Pancreas (tissue), 10 donors: ENCODE measurements around the gene DRG1. TPM values are rescaled to one million over a fixed set of nuclear protein-coding genes. Genes with fewer than 3 reads are reported as not detected.

Experiments
- ATAC-seq, 4 donors: fragments of 200-7000 bp; cut with Tn5 transposase; one replicate each; pipeline versions ENCODE4 v1.8.0 to v1.9.1; 2020; ENCODE audit warnings: mild to moderate bottlenecking in 4 of 4, moderate library complexity in 4 of 4
- DNase-seq, 6 donors: peaks; one replicate each; pipeline ENCODE4 v3.0.0-alpha.2; 2020
- FAIRE-seq: peaks from 2 replicates; lab custom pipeline; 2012; peaks lifted over from hg19 to GRCh38; lab: Jason Lieb, UNC
- H3K27ac ChIP-seq, 4 donors: fragments of 200-600 bp; sonication (generic); 1 replicate in 3 of 4; 2 replicates in 1 of 4; pipeline versions ENCODE4 v1.5.0 to v1.8.0; 2020
- H3K27me3 ChIP-seq, 4 donors: fragments of 200-600 bp; one replicate each; pipeline ENCODE4 v1.8.0; 2021
- H3K36me3 ChIP-seq, 3 donors: fragments of 200-600 bp; sonication (generic) in 1 of 3; one replicate each; pipeline versions ENCODE4 v1.5.0 to v1.8.0; 2020 to 2021
- H3K4me1 ChIP-seq, 3 donors: fragments of 200-600 bp; one replicate each; pipeline ENCODE4 v1.8.0; 2021
- H3K4me3 ChIP-seq, 4 donors: fragments of 200-600 bp; sonication (generic) in 2 of 4; one replicate each; pipeline versions ENCODE4 v1.5.0 to v1.8.0; 2020 to 2021
- H3K9me3 ChIP-seq, 4 donors: fragments of 200-600 bp; one replicate each; pipeline ENCODE4 v1.8.0; 2021
- CTCF ChIP-seq, 4 donors: fragments of 200-600 bp; sonication (generic) in 3 of 4; IDR thresholded peaks; one replicate each; pipeline versions ENCODE4 v1.5.0 to v1.8.0; 2021; ENCODE audit warnings: antibody characterized with exemption in 4 of 4
- WGBS, 2 donors: extraction: QIAGEN DNeasy Blood & Tissue Kit; methylation state at CpG; one replicate each; pipeline ENCODE4 v1.1.7; 2013; 5-methylcytosine and 5-hydroxymethylcytosine counted together
- intact Hi-C, 3 donors: fragments of 100-400 bp; cut with DNase I; formaldehyde crosslinking; loops; one replicate each; pipeline versions ENCODE4 v1.11.1 to v1.14.2; 2022
- polyA plus RNA-seq, 2 donors: library from polyadenylated mRNA; stranded (reverse); fragments of 200-250 nt; gene quantifications; one replicate each; pipeline ENCODE4 v1.2.3, GENCODE V29; 2013
- total RNA-seq, 6 donors: library from RNA; stranded (reverse); fragmentation: NEBNext Ultra II Directional in 4 of 6; extraction: Animal tissue kit (Norgen Biotek cat#: 25700) in 4 of 6; gene quantifications; one replicate each; pipeline versions ENCODE4 v1.2.1 to v1.2.4, GENCODE V29; 2021 to 2023
- donor health status: healthy with polysubstance abuse.
- donor health status: DM: no; HTN: no; CAD: no; lungs with moderate emphysema.
- donor health status: DM: no; HTN: no; CAD: no.
- donor health status: control.
- donor health status: control.
- donor health status: Bipolar disorder and iron deficiency.
- donor health status: DM: yes; HTN: yes; CAD: no.
- donor health status: DM: no; HTN: no; CAD: no.
- donor health status: DM: no; HTN: no; CAD: no.
- donor health status: DM: yes; HTN: yes; CAD: no.

DRG1 gene
- total and polyA plus RNA-seq, 8 donors: 26.4 to 38.7 (median 30.9) TPM

DNA sequence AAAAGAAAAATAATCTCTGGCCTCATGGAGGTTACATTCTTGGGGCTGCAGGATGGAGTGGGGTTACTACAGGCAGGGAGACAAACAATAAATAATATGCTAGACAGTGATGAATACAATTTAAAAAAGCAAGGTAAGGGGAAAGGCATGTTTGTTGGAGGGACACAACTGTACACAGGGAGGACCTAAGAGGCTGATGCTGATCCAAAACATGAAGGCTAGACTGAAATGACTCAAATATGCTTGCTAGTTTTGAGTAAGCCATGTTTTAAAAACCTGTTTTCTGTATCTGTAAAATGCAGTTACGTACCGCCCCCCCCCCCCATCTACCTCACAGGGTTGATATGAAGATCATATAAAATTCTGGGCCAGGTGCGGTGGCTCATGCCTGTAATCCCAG is 46.2 kb downstream of the DRG1 start:
- no peak overlapping the region for H3K27ac ChIP-seq
- no peaks in the 10 kb centered on the region for H3K27me3 ChIP-seq
- intact Hi-C loops: no loop called here
- DNase-seq (no peak), FAIRE-seq (no peak), ATAC-seq (no peak)
- no peak for TF ChIP-seq CTCF (IDR thresholded peaks at IDR 0.05)
- H3K4me1 ChIP-seq: no peaks in the 10 kb centered on the region
- no peaks in the 10 kb centered on the region for H3K9me3 ChIP-seq
- WGBS, 2 donors: 92 to 96% methylated on average over 3 of the region's 3 CpGs
- H3K36me3 ChIP-seq: peaks cover 0 to 36% (median 8%) of the 10 kb centered on the region in 3 donors
- no peak overlapping the region for H3K4me3 ChIP-seq

GRCh38 chr22:31446208-31446607 is 46.8 kb downstream of the DRG1 start:
- no peak for FAIRE-seq
- no peak for ATAC-seq
- no peak for TF ChIP-seq CTCF (IDR thresholded peaks at IDR 0.05)
- H3K27me3 ChIP-seq: no peaks in the 10 kb centered on the region
- DNase-seq: no peak
- H3K9me3 ChIP-seq: no peaks in the 10 kb centered on the region
- no peaks in the 10 kb centered on the region for H3K4me1 ChIP-seq
- H3K36me3 ChIP-seq: peaks cover 0 to 30% (median 8%) of the 10 kb centered on the region in 3 donors
- WGBS, 2 donors: 88 to 96% methylated on average over 3 of the region's 3 CpGs
- intact Hi-C loops: no loop called here
- no peak overlapping the region for H3K27ac ChIP-seq
- H3K4me3 ChIP-seq: no peak overlapping the region

- Histone ChIP-seq H3K36me3 (peaks cover 0 to 27% (median 8%) of the 10 kb centered on the region in 3 donors), H3K4me1 (no peaks in the 10 kb centered on the region), H3K9me3 (no peaks in the 10 kb centered on the region), H3K27ac (no peak overlapping the region), H3K27me3 (no peaks in the 10 kb centered on the region), H3K4me3 (no peak overlapping the region)
- FAIRE-seq (no peak), DNase-seq (no peak), ATAC-seq (no peak)
- TF ChIP-seq CTCF (IDR thresholded peaks at IDR 0.05): no peak
- intact Hi-C loops: no loop called here
- 82% methylated on average over 2 of the region's 2 CpGs for WGBS, 2 donors
Observed at GRCh38 chr22:31446767-31447166, 47.4 kb downstream of the DRG1 start.

GRCh38 chr22:31447337-31447736 is 47.9 kb downstream of the DRG1 start:
- TF ChIP-seq CTCF (IDR thresholded peaks at IDR 0.05): no peak
- peaks cover 0 to 21% (median 7%) of the 10 kb centered on the region in 3 donors for H3K36me3 ChIP-seq
- intact Hi-C loops: no loop called here
- ATAC-seq (no peak), DNase-seq (no peak), FAIRE-seq (no peak)
- 87 to 90% methylated on average over 3 of the region's 3 CpGs for WGBS, 2 donors
- H3K9me3 ChIP-seq: no peaks in the 10 kb centered on the region
- no peaks in the 10 kb centered on the region for H3K27me3 ChIP-seq
- H3K27ac ChIP-seq: no peak overlapping the region
- H3K4me3 ChIP-seq: no peak overlapping the region
- no peaks in the 10 kb centered on the region for H3K4me1 ChIP-seq

DNA sequence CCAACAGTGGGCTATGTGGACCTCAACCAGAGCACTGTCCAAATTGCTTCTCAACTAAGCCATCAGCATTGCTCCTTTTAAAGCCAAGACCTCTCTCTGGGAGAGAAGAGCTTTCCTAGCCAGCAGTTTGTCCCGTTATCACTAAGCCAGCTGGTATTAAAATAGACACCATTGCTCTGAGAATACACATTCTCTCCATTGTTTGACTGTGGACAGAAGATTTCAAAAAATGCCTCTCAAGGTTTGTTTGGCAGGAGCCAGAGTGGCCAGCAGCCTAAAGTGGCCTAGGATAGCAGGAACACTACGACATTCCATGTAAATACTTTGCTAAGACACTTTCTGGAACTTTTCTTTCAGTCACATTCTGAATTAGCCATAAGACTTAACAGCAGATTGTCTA is 49.0 kb downstream of the DRG1 start:
- no peak for FAIRE-seq
- intact Hi-C loops: no loop called here
- no peaks in the 10 kb centered on the region for H3K4me1 ChIP-seq
- no peak for TF ChIP-seq CTCF (IDR thresholded peaks at IDR 0.05)
- peaks cover under 1 to 14% (median 3%) of the 10 kb centered on the region in 3 donors for H3K36me3 ChIP-seq
- DNase-seq: no peak
- no peak overlapping the region for H3K27ac ChIP-seq
- no peak for ATAC-seq
- no peaks in the 10 kb centered on the region for H3K9me3 ChIP-seq
- no peaks in the 10 kb centered on the region for H3K27me3 ChIP-seq
- 95% methylated on average over 2 of the region's 2 CpGs for WGBS, 2 donors
- no peak overlapping the region for H3K4me3 ChIP-seq
